Esophagus muscularis mucosa (tissue), 4 donors: Measurements from ENCODE around the gene SETD9.

ENCODE experiments used
- EP300 ChIP-seq: sonication (generic); formaldehyde crosslinking; IDR thresholded peaks from one replicate; pipeline ENCODE4 v1.6.1; 2017; ENCODE audit warnings: antibody characterized with exemption
- POLR2A ChIP-seq: fragments of 450-650 bp; IDR thresholded peaks from one replicate; pipeline ENCODE4 v1.6.1; 2017; ENCODE audit warnings: antibody characterized with exemption, moderate library complexity, mild to moderate bottlenecking, low read depth
- POLR2AphosphoS5 ChIP-seq, 2 donors: sonication (generic); formaldehyde crosslinking; IDR thresholded peaks; one replicate each; pipeline ENCODE4 v1.6.1; 2017; ENCODE audit warnings: antibody characterized with exemption in 2 of 2
- TF ChIP-seq, protein P1 (sequence below), 3 experiments: fragments of 200-600 bp in 2 of 3; fragments of 450-650 bp in 1 of 3; sonication (generic) in 2 of 3; IDR thresholded peaks; one replicate each; pipeline ENCODE4 v1.5.1; 2017 to 2019; ENCODE audit warnings: antibody characterized with exemption in 3 of 3, mild to moderate bottlenecking in 2 of 3, moderate library complexity in 1 of 3

DNA sequence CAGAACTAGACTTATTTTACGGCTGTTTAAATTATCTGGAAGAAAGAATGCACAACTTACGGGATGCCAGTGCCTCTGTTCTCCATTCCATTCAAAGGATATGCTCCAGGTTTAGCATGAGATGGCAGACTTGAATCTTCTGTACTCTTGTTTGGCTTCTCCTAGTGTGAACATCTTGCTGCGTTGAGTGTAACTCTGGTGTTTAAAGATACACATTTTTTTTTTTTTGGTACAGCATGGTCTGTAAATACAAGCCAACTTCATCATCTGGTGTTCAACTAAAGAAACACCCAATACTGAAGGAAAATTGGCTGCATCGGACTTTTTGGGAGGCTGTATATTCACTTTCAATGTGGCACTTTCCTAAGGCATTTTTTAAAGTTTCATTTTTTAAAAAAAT, 49.9 kb downstream of the SETD9 start:
- TF ChIP-seq POLR2A = no peak
- no peak for TF ChIP-seq EP300
- no peak for TF ChIP-seq POLR2AphosphoS5 (IDR thresholded peaks at IDR 0.05)
- TF ChIP-seq, protein P1, sequence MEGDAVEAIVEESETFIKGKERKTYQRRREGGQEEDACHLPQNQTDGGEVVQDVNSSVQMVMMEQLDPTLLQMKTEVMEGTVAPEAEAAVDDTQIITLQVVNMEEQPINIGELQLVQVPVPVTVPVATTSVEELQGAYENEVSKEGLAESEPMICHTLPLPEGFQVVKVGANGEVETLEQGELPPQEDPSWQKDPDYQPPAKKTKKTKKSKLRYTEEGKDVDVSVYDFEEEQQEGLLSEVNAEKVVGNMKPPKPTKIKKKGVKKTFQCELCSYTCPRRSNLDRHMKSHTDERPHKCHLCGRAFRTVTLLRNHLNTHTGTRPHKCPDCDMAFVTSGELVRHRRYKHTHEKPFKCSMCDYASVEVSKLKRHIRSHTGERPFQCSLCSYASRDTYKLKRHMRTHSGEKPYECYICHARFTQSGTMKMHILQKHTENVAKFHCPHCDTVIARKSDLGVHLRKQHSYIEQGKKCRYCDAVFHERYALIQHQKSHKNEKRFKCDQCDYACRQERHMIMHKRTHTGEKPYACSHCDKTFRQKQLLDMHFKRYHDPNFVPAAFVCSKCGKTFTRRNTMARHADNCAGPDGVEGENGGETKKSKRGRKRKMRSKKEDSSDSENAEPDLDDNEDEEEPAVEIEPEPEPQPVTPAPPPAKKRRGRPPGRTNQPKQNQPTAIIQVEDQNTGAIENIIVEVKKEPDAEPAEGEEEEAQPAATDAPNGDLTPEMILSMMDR (IDR thresholded peaks at IDR 0.05) = no peak
